Measurements from ENCODE around the gene TMBIM1. TPM values are rescaled to one million over a fixed set of nuclear protein-coding genes. Genes with fewer than 3 reads are reported as not detected.

The TMBIM1 gene
- polyA plus RNA-seq, 3 donors = 101 to 139 (median 129) TPM

GRCh38 chr2:218260166-218260565, 32.1 kb downstream of the TMBIM1 start:
- Histone ChIP-seq H3K9me3 (replicated peaks in 1 of 2; ENCODE audit: control insufficient read depth in 1 of 2, insufficient read depth in 1 of 2, low read length in 2 of 2) (no peaks in the 10 kb centered on the region), H4K20me1 (ENCODE audit: insufficient read depth, low read length) (peaks cover 58% of the 10 kb centered on the region), H3K9ac (ENCODE audit: insufficient read depth, low read length, poor library complexity, severe bottlenecking) (no peak overlapping the region), H3K4me2 (replicated peaks; ENCODE audit: extremely low read depth, low read length, poor library complexity, severe bottlenecking) (peak overlapping the region; percentile 97), H3K36me3 (replicated peaks in 1 of 2; ENCODE audit: control insufficient read depth in 1 of 2, insufficient read depth in 2 of 2, low read length in 2 of 2) (peaks cover 34 to 40% of the 10 kb centered on the region in 2 donors), H3K27me3 (ENCODE audit: control insufficient read depth in 2 of 2, insufficient read depth in 2 of 2, low read length in 2 of 2) (no peaks in the 10 kb centered on the region), H3K4me3 (replicated peaks in 1 of 3; ENCODE audit: low read depth in 2 of 3, low read length in 3 of 3) (peak overlapping the region in 1 of 3 experiments; percentile 85), H3K79me2 (ENCODE audit: insufficient read depth, low read length) (peaks cover 61% of the 10 kb centered on the region), H2AFZ (ENCODE audit: insufficient read depth, low read depth, low read length, poor library complexity, severe bottlenecking) (no peak overlapping the region), H3K27ac (ENCODE audit: low read depth in 1 of 2, low read length in 2 of 2) (peak overlapping the region; percentile 87 to 93), H3K4me1 (ENCODE audit: control insufficient read depth in 1 of 2, insufficient read depth in 2 of 2, low read length in 2 of 2) (peaks cover 93 to 98% of the 10 kb centered on the region in 2 donors)
- Mint-ChIP-seq H3K4me1 (peaks cover 97% of the 10 kb centered on the region), H3K9me3 (no peaks in the 10 kb centered on the region), H3K27me3 (ENCODE audit: low read depth in 3 of 3) (no peaks in the 10 kb centered on the region), H3K27ac (peak overlapping the region; percentile 77 to 96 (median 92)), H3K36me3 (peaks cover 24 to 47% of the 10 kb centered on the region in 2 donors), H3K4me3 (peak overlapping the region in 1 of 2 donors; percentile 93)
- no peak for DNase-seq
- TF ChIP-seq CTCF (IDR thresholded peaks at IDR 0.05) = no peak
- 100% methylated on average over 1 of the region's 5 CpGs for WGBS (ENCODE audit: insufficient coverage)
- intact Hi-C loops (cut with micrococcal nuclease) = loop anchor here in 1 of 2 donors (5.0 kb wide), 1 partner anchor 38 kb away; no protein-coding TSS in a partner anchor

DNA sequence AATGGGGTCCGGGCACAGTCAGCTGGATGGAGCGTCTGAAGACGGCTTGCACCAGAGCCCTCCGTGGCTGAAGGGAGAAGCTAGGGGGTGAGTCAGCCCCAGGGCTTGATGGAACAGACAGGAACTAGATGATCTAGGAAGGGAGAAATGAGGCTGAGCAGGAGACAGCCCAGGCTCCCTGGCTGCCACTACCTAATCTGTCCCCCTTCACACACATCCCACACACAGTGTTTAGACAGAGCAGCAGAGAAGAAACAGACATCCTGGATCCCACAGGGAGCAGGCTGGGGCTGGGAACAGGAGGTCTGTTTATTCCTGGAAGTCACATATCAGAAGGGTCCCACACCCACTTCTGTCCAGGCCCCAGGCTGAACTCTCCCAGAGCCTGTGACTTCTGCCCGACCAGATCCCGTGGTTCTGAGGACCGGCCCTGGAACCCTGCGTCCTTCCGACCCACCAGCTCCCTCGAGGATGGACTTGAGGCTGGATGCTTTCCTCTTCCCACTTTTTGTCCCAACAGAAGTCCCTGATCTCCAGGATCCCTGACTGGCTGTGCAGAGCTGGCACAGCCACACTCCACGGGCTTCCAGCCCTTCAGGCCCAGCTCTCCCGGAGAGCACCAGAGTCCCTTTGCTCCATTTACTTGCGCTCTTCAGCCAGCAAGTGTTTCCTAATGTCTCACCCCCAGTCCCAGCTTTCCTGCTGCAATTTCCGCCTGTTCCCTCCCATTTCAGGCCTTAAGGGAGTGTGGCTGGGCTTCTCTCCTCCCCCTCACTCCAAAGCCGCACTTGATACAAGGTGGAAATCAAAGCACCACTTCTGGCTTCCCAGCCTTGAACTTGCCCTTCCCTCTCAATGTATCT, 33.0 kb downstream of the TMBIM1 start:
- intact Hi-C loops (cut with micrococcal nuclease) = loop anchor here in 1 of 2 donors (5.0 kb wide), 2 partner anchors 42 to 72 kb away; partner anchors contain the start of gene ARPC2
- 56% methylated on average over 15 of the region's 15 CpGs for WGBS (ENCODE audit: insufficient coverage)
- H3K27ac Mint-ChIP-seq = peak overlapping the region; percentile 88 to 96 (median 92)
- Histone ChIP-seq H3K9ac (ENCODE audit: insufficient read depth, low read length, poor library complexity, severe bottlenecking) (peak overlapping the region; percentile 35), H3K27ac (ENCODE audit: low read depth in 1 of 2, low read length in 2 of 2) (peak overlapping the region; percentile 64 to 93), H3K36me3 (replicated peaks in 1 of 2; ENCODE audit: control insufficient read depth in 1 of 2, insufficient read depth in 2 of 2, low read length in 2 of 2) (peaks cover 34 to 40% of the 10 kb centered on the region in 2 donors), H3K4me1 (ENCODE audit: control insufficient read depth in 1 of 2, insufficient read depth in 2 of 2, low read length in 2 of 2) (peaks cover 88 to 94% of the 10 kb centered on the region in 2 donors), H2AFZ (ENCODE audit: insufficient read depth, low read depth, low read length, poor library complexity, severe bottlenecking) (no peak overlapping the region), H3K79me2 (ENCODE audit: insufficient read depth, low read length) (peaks cover 61% of the 10 kb centered on the region), H3K4me3 (replicated peaks in 1 of 3; ENCODE audit: low read depth in 2 of 3, low read length in 3 of 3) (peak overlapping the region in 1 of 3 experiments; percentile 49), H4K20me1 (ENCODE audit: insufficient read depth, low read length) (peaks cover 58% of the 10 kb centered on the region), H3K27me3 (ENCODE audit: control insufficient read depth in 2 of 2, insufficient read depth in 2 of 2, low read length in 2 of 2) (no peaks in the 10 kb centered on the region), H3K4me2 (replicated peaks; ENCODE audit: extremely low read depth, low read length, poor library complexity, severe bottlenecking) (peak overlapping the region; percentile 50), H3K9me3 (replicated peaks in 1 of 2; ENCODE audit: control insufficient read depth in 1 of 2, insufficient read depth in 1 of 2, low read length in 2 of 2) (no peaks in the 10 kb centered on the region)
- DNase-seq = peak; percentile 72 to 88 (median 84)
- no peak for TF ChIP-seq CTCF (IDR thresholded peaks at IDR 0.05)
- H3K4me1 Mint-ChIP-seq = peaks cover 94% of the 10 kb centered on the region
- H3K9me3 Mint-ChIP-seq = no peaks in the 10 kb centered on the region
- peak overlapping the region; percentile 34 to 73 for H3K4me3 Mint-ChIP-seq
- H3K27me3 Mint-ChIP-seq (ENCODE audit: low read depth in 3 of 3) = no peaks in the 10 kb centered on the region
- H3K36me3 Mint-ChIP-seq = peaks cover 25 to 47% of the 10 kb centered on the region in 2 donors
